Measurements from ENCODE around the gene SERGEF. TPM values are rescaled to one million over a fixed set of nuclear protein-coding genes. Genes with fewer than 3 reads are reported as not detected.

The SERGEF gene
- total and polyA plus RNA-seq, 2 donors from 2014 or later: 33.2 to 63.0 TPM

GRCh38 chr11:17741487-17741886 lies 271.4 kb downstream of the SERGEF start:
- Histone ChIP-seq H3K9ac (ENCODE audit: low read length in 3 of 3) (no peak overlapping the region), H3K27me3 (ENCODE audit: control insufficient read depth, insufficient read depth, low read length) (peaks cover 14% of the 10 kb centered on the region), H3K4me3 (ENCODE audit: low read length in 3 of 3) (no peak overlapping the region), H3K9me3 (ENCODE audit: control insufficient read depth in 2 of 3, insufficient read depth in 1 of 3, low read length in 3 of 3) (no peaks in the 10 kb centered on the region), H3K36me3 (ENCODE audit: control insufficient read depth in 2 of 3, insufficient read depth in 3 of 3, low read length in 3 of 3) (no peaks in the 10 kb centered on the region), H3K27ac (ENCODE audit: low read depth in 2 of 2, low read length in 2 of 2) (no peak overlapping the region), H3K4me1 (ENCODE audit: control insufficient read depth in 2 of 3, insufficient read depth in 2 of 3, low read depth in 1 of 3, low read length in 3 of 3) (no peaks in the 10 kb centered on the region)
- FAIRE-seq (no peak), DNase-seq (peak in 2 of 5 donors; percentile 17 to 66)
- no peak for TF ChIP-seq CTCF (IDR thresholded peaks at IDR 0.05; ENCODE audit: borderline replicate concordance, extremely low read depth, insufficient read depth)
- intact Hi-C loops (cut with DNase I): no loop called here

GRCh38 chr11:17740649-17741235 lies 272.1 kb downstream of the SERGEF start:
- no peak overlapping the region for H3K4me3 ChIP-seq (ENCODE audit: low read length in 3 of 3)
- H3K27me3 ChIP-seq (ENCODE audit: control insufficient read depth, insufficient read depth, low read length): peaks cover 17% of the 10 kb centered on the region
- no peaks in the 10 kb centered on the region for H3K4me1 ChIP-seq (ENCODE audit: control insufficient read depth in 2 of 3, insufficient read depth in 2 of 3, low read depth in 1 of 3, low read length in 3 of 3)
- intact Hi-C loops (cut with DNase I): no loop called here
- no peak for TF ChIP-seq CTCF (IDR thresholded peaks at IDR 0.05; ENCODE audit: borderline replicate concordance, extremely low read depth, insufficient read depth)
- no peaks in the 10 kb centered on the region for H3K36me3 ChIP-seq (ENCODE audit: control insufficient read depth in 2 of 3, insufficient read depth in 3 of 3, low read length in 3 of 3)
- H3K9me3 ChIP-seq (ENCODE audit: control insufficient read depth in 2 of 3, insufficient read depth in 1 of 3, low read length in 3 of 3): no peaks in the 10 kb centered on the region
- peak in 2 of 5 donors; percentile 19 to 35 for DNase-seq
- no peak for FAIRE-seq
- H3K27ac ChIP-seq (ENCODE audit: low read depth in 2 of 2, low read length in 2 of 2): no peak overlapping the region
- no peak overlapping the region for H3K9ac ChIP-seq (ENCODE audit: low read length in 3 of 3)

DNA sequence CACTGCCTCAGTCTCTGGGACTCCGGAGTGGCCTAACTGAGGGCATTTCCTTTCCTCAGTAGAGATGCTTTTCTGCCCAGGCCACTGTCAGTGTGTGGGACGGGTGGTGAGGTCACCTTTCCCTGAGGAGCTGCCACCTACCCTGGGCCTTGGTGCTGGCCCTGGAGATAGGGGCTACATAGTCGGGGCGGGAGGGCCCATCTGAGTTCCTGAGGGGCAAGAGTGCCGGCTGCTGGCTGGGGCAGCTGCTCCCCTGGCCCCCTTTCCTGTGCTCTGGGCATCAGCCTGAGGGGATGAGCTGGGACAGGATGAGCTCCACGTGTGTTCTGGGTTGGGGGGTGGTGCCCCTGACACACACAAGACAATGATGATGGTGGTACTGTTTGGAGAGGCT lies 272.9 kb downstream of the SERGEF start:
- Histone ChIP-seq H3K4me3 (ENCODE audit: low read length in 3 of 3) (no peak overlapping the region), H3K27ac (ENCODE audit: low read depth in 2 of 2, low read length in 2 of 2) (no peak overlapping the region), H3K27me3 (ENCODE audit: control insufficient read depth, insufficient read depth, low read length) (peaks cover 17% of the 10 kb centered on the region), H3K9ac (ENCODE audit: low read length in 3 of 3) (no peak overlapping the region), H3K36me3 (ENCODE audit: control insufficient read depth in 2 of 3, insufficient read depth in 3 of 3, low read length in 3 of 3) (no peaks in the 10 kb centered on the region), H3K4me1 (ENCODE audit: control insufficient read depth in 2 of 3, insufficient read depth in 2 of 3, low read depth in 1 of 3, low read length in 3 of 3) (no peaks in the 10 kb centered on the region), H3K9me3 (ENCODE audit: control insufficient read depth in 2 of 3, insufficient read depth in 1 of 3, low read length in 3 of 3) (no peaks in the 10 kb centered on the region)
- DNase-seq: peak in 2 of 5 donors; percentile 29 to 31
- TF ChIP-seq CTCF (IDR thresholded peaks at IDR 0.05; ENCODE audit: borderline replicate concordance, extremely low read depth, insufficient read depth): no peak
- no peak for FAIRE-seq
- intact Hi-C loops (cut with DNase I): no loop called here

Data from kidney (tissue), 14 donors.